Measurements from ENCODE around the gene SMARCE1.

SMARCE1 gene

DNA sequence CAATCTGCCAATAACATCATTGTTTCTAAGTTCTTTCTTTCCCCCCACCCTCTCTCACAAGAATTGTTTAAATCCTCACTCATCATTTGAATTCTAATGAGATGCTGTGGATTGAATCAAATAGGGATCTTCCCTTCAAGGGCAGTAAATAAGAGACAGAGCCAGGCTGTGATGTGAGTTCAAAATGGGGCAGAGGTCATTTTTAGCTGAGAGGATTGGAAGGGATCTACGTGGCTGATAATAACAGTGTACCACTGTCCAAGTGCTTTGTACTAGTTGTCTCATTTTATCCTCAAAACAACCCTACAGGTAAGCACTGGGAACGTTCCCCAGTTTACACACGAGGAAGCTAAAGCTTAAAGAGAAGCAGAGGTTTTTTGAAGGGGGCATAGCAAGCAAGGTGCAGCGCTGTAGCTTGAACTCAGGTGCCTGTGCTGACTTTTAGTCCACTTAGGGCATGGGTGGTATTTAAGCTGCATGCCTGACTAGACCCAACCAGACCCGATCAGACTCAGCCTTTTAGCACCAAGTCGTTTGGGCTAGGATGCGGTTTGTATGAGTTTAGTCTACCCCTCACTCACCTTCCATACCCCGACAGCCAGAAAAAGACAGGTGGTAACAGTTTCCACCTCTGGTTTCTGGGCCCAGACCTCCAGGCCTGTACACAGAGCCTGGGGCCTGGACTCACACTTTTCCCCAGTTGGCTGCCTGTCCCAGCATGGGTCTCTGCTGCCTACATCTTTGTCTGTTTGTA, 43.1 kb downstream of the SMARCE1 start:
- TF ChIP-seq FOXP2 (optimal IDR thresholded peaks at IDR 0.05; ENCODE audit: control extremely low read depth, extremely low read length, insufficient read depth) (no peak), EZH2 (IDR thresholded peaks at IDR 0.05) (no peak), POLR2AphosphoS5 (IDR thresholded peaks at IDR 0.05; ENCODE audit: borderline replicate concordance, low read depth, low read length) (no peak)
- no peak overlapping the region for H3K9ac ChIP-seq (ENCODE audit: insufficient read length)
- DNase-seq (ENCODE audit: low read depth, low spot score), result no peak

GRCh38 chr17:40602445-40603443, 44.9 kb downstream of the SMARCE1 start:
- no peak for DNase-seq (ENCODE audit: low read depth, low spot score)
- no peak overlapping the region for H3K4me3 ChIP-seq
- H3K36me3 ChIP-seq (ENCODE audit: insufficient read depth, low read length), result no peaks in the 10 kb centered on the region
- no peak overlapping the region for H3K27ac ChIP-seq
- TF ChIP-seq FOXP2 (optimal IDR thresholded peaks at IDR 0.05; ENCODE audit: control extremely low read depth, extremely low read length, insufficient read depth) (no peak), POLR2AphosphoS5 (IDR thresholded peaks at IDR 0.05; ENCODE audit: borderline replicate concordance, low read depth, low read length) (no peak), EZH2 (IDR thresholded peaks at IDR 0.05) (no peak)
- no peak overlapping the region for H3K9ac ChIP-seq (ENCODE audit: insufficient read length)
- no peaks in the 10 kb centered on the region for H3K9me3 ChIP-seq (ENCODE audit: low read depth, low read length)

More for the DNA sequence above, 43.1 kb downstream of the SMARCE1 start:
- H3K36me3 ChIP-seq (ENCODE audit: insufficient read depth, low read length), result no peaks in the 10 kb centered on the region
- no peak overlapping the region for H3K4me3 ChIP-seq
- no peaks in the 10 kb centered on the region for H3K9me3 ChIP-seq (ENCODE audit: low read depth, low read length)
- H3K27ac ChIP-seq, result no peak overlapping the region

- Histone ChIP-seq H3K9me3 (ENCODE audit: low read depth, low read length) (no peaks in the 10 kb centered on the region), H3K4me3 (no peak overlapping the region), H3K27ac (no peak overlapping the region), H3K36me3 (ENCODE audit: insufficient read depth, low read length) (no peaks in the 10 kb centered on the region), H3K9ac (ENCODE audit: insufficient read length) (no peak overlapping the region)
- no peak for DNase-seq (ENCODE audit: low read depth, low spot score)
- TF ChIP-seq EZH2 (IDR thresholded peaks at IDR 0.05) (no peak), FOXP2 (optimal IDR thresholded peaks at IDR 0.05; ENCODE audit: control extremely low read depth, extremely low read length, insufficient read depth) (no peak), POLR2AphosphoS5 (IDR thresholded peaks at IDR 0.05; ENCODE audit: borderline replicate concordance, low read depth, low read length) (no peak)
These were observed 47.1 kb downstream of the SMARCE1 start for GRCh38 chr17:40600486-40601046.

GRCh38 chr17:40599468-40599763, 48.2 kb downstream of the SMARCE1 start:
- no peak overlapping the region for H3K4me3 ChIP-seq
- H3K27ac ChIP-seq, result no peak overlapping the region
- TF ChIP-seq EZH2 (IDR thresholded peaks at IDR 0.05) (no peak), POLR2AphosphoS5 (IDR thresholded peaks at IDR 0.05; ENCODE audit: borderline replicate concordance, low read depth, low read length) (no peak), FOXP2 (optimal IDR thresholded peaks at IDR 0.05; ENCODE audit: control extremely low read depth, extremely low read length, insufficient read depth) (no peak)
- no peaks in the 10 kb centered on the region for H3K9me3 ChIP-seq (ENCODE audit: low read depth, low read length)
- no peaks in the 10 kb centered on the region for H3K36me3 ChIP-seq (ENCODE audit: insufficient read depth, low read length)
- no peak overlapping the region for H3K9ac ChIP-seq (ENCODE audit: insufficient read length)
- DNase-seq (ENCODE audit: low read depth, low spot score), result no peak

DNA sequence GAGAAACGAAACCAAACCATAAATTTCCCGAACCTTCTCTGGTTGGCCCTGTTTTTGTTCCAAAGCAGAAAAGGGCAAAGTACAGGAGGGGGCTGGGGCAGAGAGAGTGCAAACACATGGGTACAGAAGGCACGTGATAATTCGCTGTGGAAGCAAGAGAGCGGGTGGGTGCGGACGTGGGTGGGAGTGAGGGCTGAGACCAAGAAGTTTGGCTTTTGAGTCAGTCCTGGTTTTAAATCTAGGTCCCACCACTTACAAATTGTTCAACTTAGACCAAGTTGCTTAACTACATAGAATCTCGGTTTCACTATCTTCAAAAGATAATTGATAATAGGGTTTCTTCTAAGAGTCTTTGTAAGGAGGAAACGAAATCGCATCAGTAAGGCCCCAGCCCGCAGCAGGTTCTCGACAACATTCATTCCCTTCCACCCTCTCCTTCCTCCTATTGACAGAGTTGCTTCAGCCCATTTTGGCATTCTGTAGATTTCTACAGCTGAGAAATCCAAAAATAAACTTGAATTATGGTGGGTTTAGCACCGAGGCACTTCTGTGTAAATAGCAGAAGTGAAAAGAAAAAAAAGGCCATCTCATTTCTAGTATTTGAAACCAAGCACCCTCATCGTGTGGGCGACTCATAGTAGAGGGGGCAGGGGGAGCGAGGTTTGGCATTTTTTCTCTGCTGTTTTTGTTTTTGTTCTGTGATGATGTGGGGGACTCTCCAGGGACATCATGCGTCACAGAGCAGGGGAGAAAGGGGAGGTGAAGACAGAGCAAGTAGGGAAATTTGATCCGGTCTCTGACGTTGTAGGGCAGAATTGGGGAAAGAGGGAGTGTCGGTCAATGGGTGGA, 48.8 kb downstream of the SMARCE1 start:
- H3K4me3 ChIP-seq, result no peak overlapping the region
- TF ChIP-seq EZH2 (IDR thresholded peaks at IDR 0.05) (no peak), FOXP2 (optimal IDR thresholded peaks at IDR 0.05; ENCODE audit: control extremely low read depth, extremely low read length, insufficient read depth) (no peak), POLR2AphosphoS5 (IDR thresholded peaks at IDR 0.05; ENCODE audit: borderline replicate concordance, low read depth, low read length) (no peak)
- no peaks in the 10 kb centered on the region for H3K36me3 ChIP-seq (ENCODE audit: insufficient read depth, low read length)
- H3K9ac ChIP-seq (ENCODE audit: insufficient read length), result no peak overlapping the region
- H3K9me3 ChIP-seq (ENCODE audit: low read depth, low read length), result no peaks in the 10 kb centered on the region
- DNase-seq (ENCODE audit: low read depth, low spot score), result no peak
- H3K27ac ChIP-seq, result no peak overlapping the region

- Histone ChIP-seq H3K4me3 (no peak overlapping the region), H3K9me3 (ENCODE audit: low read depth, low read length) (no peaks in the 10 kb centered on the region), H3K27ac (no peak overlapping the region), H3K9ac (ENCODE audit: insufficient read length) (no peak overlapping the region), H3K36me3 (ENCODE audit: insufficient read depth, low read length) (no peaks in the 10 kb centered on the region)
- DNase-seq (ENCODE audit: low read depth, low spot score), result no peak
- no peak for TF ChIP-seq POLR2AphosphoS5 (IDR thresholded peaks at IDR 0.05; ENCODE audit: borderline replicate concordance, low read depth, low read length)
- TF ChIP-seq FOXP2 (optimal IDR thresholded peaks at IDR 0.05; ENCODE audit: control extremely low read depth, extremely low read length, insufficient read depth), result no peak
- TF ChIP-seq EZH2 (IDR thresholded peaks at IDR 0.05), result no peak
These were observed 49.4 kb downstream of the SMARCE1 start for GRCh38 chr17:40598301-40598618.

DNA sequence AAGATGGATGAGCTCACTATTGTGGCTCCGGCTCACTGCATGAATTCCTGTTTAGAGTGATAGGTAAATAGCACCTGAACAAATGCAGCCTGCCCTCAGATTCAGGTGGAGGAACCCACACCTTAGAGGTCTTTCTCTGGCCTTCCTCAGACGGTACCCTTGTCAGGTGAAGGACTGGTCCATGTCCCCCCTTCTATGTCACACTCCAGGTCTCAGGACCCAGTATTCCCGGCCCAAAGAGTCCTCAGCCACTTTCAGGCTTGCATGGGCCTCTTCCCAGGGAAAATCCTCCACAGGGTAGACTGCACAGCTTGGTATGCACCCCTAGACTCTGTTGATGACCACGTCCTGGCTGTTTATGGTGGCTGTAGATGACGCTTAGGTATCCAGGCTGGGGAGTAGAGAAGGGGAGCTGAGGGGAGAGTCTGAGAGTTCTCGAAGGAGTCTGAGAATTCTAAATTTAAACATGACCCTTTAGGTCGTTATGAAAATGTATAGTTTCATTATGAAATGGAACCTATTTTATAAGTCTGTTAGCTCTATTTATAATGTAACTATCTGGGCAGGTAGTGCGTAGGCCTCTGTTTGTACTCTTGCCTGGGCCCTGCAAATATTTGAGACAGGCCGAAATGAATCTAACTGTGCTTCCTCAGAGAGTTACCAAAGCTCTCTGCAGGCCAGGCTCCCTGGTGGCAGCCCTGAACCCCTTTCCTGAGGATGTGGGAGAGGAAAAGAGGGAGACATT, 49.9 kb downstream of the SMARCE1 start:
- no peak overlapping the region for H3K4me3 ChIP-seq
- TF ChIP-seq POLR2AphosphoS5 (IDR thresholded peaks at IDR 0.05; ENCODE audit: borderline replicate concordance, low read depth, low read length), result no peak
- no peak for TF ChIP-seq EZH2 (IDR thresholded peaks at IDR 0.05)
- no peak for TF ChIP-seq FOXP2 (optimal IDR thresholded peaks at IDR 0.05; ENCODE audit: control extremely low read depth, extremely low read length, insufficient read depth)
- H3K36me3 ChIP-seq (ENCODE audit: insufficient read depth, low read length), result no peaks in the 10 kb centered on the region
- no peak for DNase-seq (ENCODE audit: low read depth, low spot score)
- no peaks in the 10 kb centered on the region for H3K9me3 ChIP-seq (ENCODE audit: low read depth, low read length)
- H3K27ac ChIP-seq, result no peak overlapping the region
- no peak overlapping the region for H3K9ac ChIP-seq (ENCODE audit: insufficient read length)
